HepG2 (cell line): Measurements from ENCODE around the gene BIRC6. TPM values are rescaled to one million over a fixed set of nuclear protein-coding genes. Genes with fewer than 3 reads are reported as not detected.

Experiments used
- BORCS8-MEF2B ChIP-seq: sonication (generic); formaldehyde crosslinking; IDR thresholded peaks from 2 replicates; pipeline ENCODE4 v1.8.0; 2022; ENCODE audit warnings: mild to moderate bottlenecking, missing genetic modification reagents
- DPF2 ChIP-seq: sonication (generic); formaldehyde crosslinking; IDR thresholded peaks from 2 replicates; pipeline ENCODE4 v1.4.0; 2020; ENCODE audit warnings: mild to moderate bottlenecking, low read depth, missing genetic modification reagents, borderline replicate concordance
- MLLT10 ChIP-seq: sonication (generic); formaldehyde crosslinking; IDR thresholded peaks from 2 replicates; pipeline ENCODE4 v1.4.0; 2020; ENCODE audit warnings: missing genetic modification reagents
- MXD4 ChIP-seq: IDR thresholded peaks from 2 replicates; pipeline ENCODE4 v1.6.1; 2016; ENCODE audit warnings: mild to moderate bottlenecking, missing biosample characterization, missing genetic modification reagents
- NCOA2 ChIP-seq: sonication (generic); formaldehyde crosslinking; IDR thresholded peaks from 2 replicates; pipeline ENCODE4 v1.8.0; 2022; ENCODE audit warnings: inconsistent platforms
- NFE2L2 ChIP-seq: fragments of 150-350 bp; IDR thresholded peaks from 2 replicates; pipeline ENCODE4 v1.6.1; 2014; ENCODE audit warnings: low read length
- PRDM4 ChIP-seq: sonication (generic); formaldehyde crosslinking; IDR thresholded peaks from 2 replicates; pipeline ENCODE4 v1.9.0; 2021; ENCODE audit warnings: missing genetic modification reagents, borderline replicate concordance
- RAD21 ChIP-seq: fragments of 450-650 bp; formaldehyde crosslinking; IDR thresholded peaks from 2 replicates; pipeline ENCODE4 v1.5.0; 2020; ENCODE audit warnings: mild to moderate bottlenecking
- TAF1 ChIP-seq: sonication (generic); formaldehyde crosslinking; IDR thresholded peaks from 2 replicates; pipeline ENCODE4 v1.4.0; 2020; ENCODE audit warnings: missing genetic modification reagents
- THAP7 ChIP-seq: sonication (generic); formaldehyde crosslinking; IDR thresholded peaks from 2 replicates; pipeline ENCODE4 v1.8.1; 2023; ENCODE audit warnings: mild to moderate bottlenecking, missing genetic modification reagents
- ZBTB2 ChIP-seq: sonication (generic); formaldehyde crosslinking; IDR thresholded peaks from 2 replicates; pipeline ENCODE4 v1.8.0; 2022; ENCODE audit warnings: low read depth, missing genetic modification reagents
- ZBTB40 ChIP-seq, 2 experiments: fragments of 450-650 bp in 1 of 2; sonication (generic) in 1 of 2; formaldehyde crosslinking in 1 of 2; IDR thresholded peaks; 2 replicates each; pipeline versions ENCODE4 v1.6.1 to v1.8.0; 2016 to 2022; ENCODE audit warnings: antibody characterized with exemption in 1 of 2, mild to moderate bottlenecking in 1 of 2, missing genetic modification reagents in 1 of 2
- ZNF12 ChIP-seq: sonication (generic); formaldehyde crosslinking; IDR thresholded peaks from 2 replicates; pipeline ENCODE4 v1.5.0; 2020; ENCODE audit warnings: missing genetic modification reagents
- ZNF616 ChIP-seq: sonication (generic); formaldehyde crosslinking; IDR thresholded peaks from 2 replicates; pipeline ENCODE4 v1.5.0; 2020; ENCODE audit warnings: low read depth, mild to moderate bottlenecking, missing genetic modification reagents
- ZNF878 ChIP-seq: sonication (generic); formaldehyde crosslinking; IDR thresholded peaks from 2 replicates; pipeline ENCODE4 v1.8.1; 2023; ENCODE audit warnings: mild to moderate bottlenecking, missing genetic modification reagents, moderate library complexity
- polyA plus RNA-seq, 8 experiments: library from polyadenylated mRNA; depleted of rRNA in 3 of 8; stranded (reverse) in 7 of 8; unstranded in 1 of 8; fragments of >200 nt; fragmentation: Illumina TruSeq in 4 of 8; extraction: Trizol in 4 of 8; gene quantifications; 2 replicates each; pipeline versions ENCODE4 v1.2.1 to v1.2.3, GENCODE V29; 2011 to 2016; ENCODE audit warnings: low read depth in 4 of 8, missing spikeins in 1 of 8, mixed read lengths in 1 of 8; ENCODE audit not compliant: insufficient read depth in 1 of 8
- total RNA-seq, 5 experiments: library from RNA; depleted of rRNA; stranded (reverse); fragments of >200 nt; fragmentation: Illumina TruSeq; extraction: Trizol; gene quantifications; 2 replicates each; pipeline ENCODE4 v1.2.3, GENCODE V29; 2016; ENCODE audit warnings: low read depth in 1 of 5

Gene BIRC6
- total and polyA plus RNA-seq, 2 of the 13 experiments (the other 11 are each of a cell fraction or from before 2014, with no cell fraction given): 65.6 to 120 TPM

GRCh38 chr2:32442020-32442467, 85.2 kb downstream of the BIRC6 start (continued):
- TF ChIP-seq ZBTB2 (CRISPR knock-in tag) (no peak), DPF2 (CRISPR knock-in tag) (peak; percentile 71; the same call in 1 of the 2 replicates), ZNF616 (CRISPR knock-in tag) (no peak), RAD21 (CRISPR knock-in tag) (no peak), ZNF878 (CRISPR knock-in tag) (peak; percentile 66; the same call in 1 of the 2 replicates), TAF1 (CRISPR knock-in tag) (no peak), PRDM4 (CRISPR knock-in tag) (no peak), MXD4 (CRISPR knock-in tag) (no peak), ZBTB40 (IDR thresholded peaks at IDR 0.05) (no peak), ZBTB40 (CRISPR knock-in tag; IDR thresholded peaks at IDR 0.05) (no peak), THAP7 (CRISPR knock-in tag) (no peak), ZNF12 (CRISPR knock-in tag) (0 out of 2 replicates have a peak, but pooled peaks have one; percentile 13), NFE2L2 (no peak), MLLT10 (CRISPR knock-in tag) (no peak), NCOA2 (CRISPR knock-in tag) (0 out of 2 replicates have a peak, but pooled peaks have one; percentile 11), BORCS8-MEF2B (CRISPR knock-in tag) (no peak)
